Transverse colon (tissue), 4 donors: Measurements from ENCODE around the gene UBE2E2.

Experiments used
- CTCF ChIP-seq, 5 experiments: fragments of 200-600 bp in 3 of 5; fragments of 450-650 bp in 2 of 5; sonication (generic) in 3 of 5; IDR thresholded peaks; 1 replicate in 2 of 5; 2 replicates in 3 of 5; pipeline ENCODE4 v1.5.1; 2016 to 2017; ENCODE audit warnings: antibody characterized with exemption in 5 of 5, inconsistent platforms in 3 of 5, mild to moderate bottlenecking in 2 of 5, moderate library complexity in 1 of 5
- POLR2A ChIP-seq: fragments of 450-650 bp; IDR thresholded peaks from one replicate; pipeline ENCODE4 v1.6.1; 2016; ENCODE audit warnings: antibody characterized with exemption, mild to moderate bottlenecking, moderate library complexity
- POLR2AphosphoS5 ChIP-seq, 3 donors: sonication (generic); formaldehyde crosslinking; IDR thresholded peaks; one replicate each; pipeline ENCODE4 v1.6.1; 2016; ENCODE audit warnings: antibody characterized with exemption in 3 of 3

GRCh38 chr3:23496165-23496564, 293.0 kb downstream of the UBE2E2 start:
- no peak for TF ChIP-seq CTCF (IDR thresholded peaks at IDR 0.05)
- TF ChIP-seq POLR2A: no peak
- no peak for TF ChIP-seq POLR2AphosphoS5 (IDR thresholded peaks at IDR 0.05)
